Mononuclear cell (primary cell): Measurements from ENCODE around the gene CTF1. TPM values are rescaled to one million over a fixed set of nuclear protein-coding genes. Genes with fewer than 3 reads are reported as not detected.
A peak's percentile ranks its signal among the peaks of the same experiment; 100 is the strongest.

Experiments
- H3K27me3 ChIP-seq: 2 replicates; pipeline ENCODE4 v1.6.0; 2011; ENCODE audit warnings: low read length, control low read depth; ENCODE audit not compliant: insufficient read depth
- H3K4me1 ChIP-seq: 2 replicates; pipeline ENCODE4 v1.5.1; 2011; ENCODE audit warnings: mild to moderate bottlenecking, low read length, control low read depth; ENCODE audit not compliant: insufficient read depth
- H3K4me3 ChIP-seq: 2 replicates; pipeline ENCODE4 v1.5.1; 2011; ENCODE audit warnings: mild to moderate bottlenecking, low read length, moderate library complexity
- H3K9me3 ChIP-seq: 2 replicates; pipeline ENCODE4 v1.5.1; 2011; ENCODE audit warnings: low read depth, mild to moderate bottlenecking, control low read depth, low read length
- total RNA-seq: library from RNA; depleted of rRNA; stranded (reverse); fragments of >200 nt; gene quantifications from one replicate; pipeline ENCODE4 v1.2.3, GENCODE V29; 2012

CTF1 gene
- total RNA-seq, 1 donor = 0.21 TPM

- Histone ChIP-seq H3K4me1 (peaks cover 27% of the 10 kb centered on the region), H3K9me3 (no peaks in the 10 kb centered on the region), H3K27me3 (no peaks in the 10 kb centered on the region), H3K4me3 (peak within 1 kb of the TSS; percentile 69)
Measured at GRCh38 chr16:30948667-30949649, 52.5 kb downstream of the CTF1 start, which contains the start of gene ORAI3. ORAI3 (plus strand) TSS chr16:30949068; CDS start chr16:30949290, 222 bp downstream.

- Histone ChIP-seq H3K27me3 (no peaks in the 10 kb centered on the region), H3K4me1 (peaks cover 27% of the 10 kb centered on the region), H3K4me3 (peak overlapping the region; percentile 69), H3K9me3 (no peaks in the 10 kb centered on the region)
Measured at GRCh38 chr16:30949650-30950515, 53.5 kb downstream of the CTF1 start.

- no peaks in the 10 kb centered on the region for H3K27me3 ChIP-seq
Measured at GRCh38 chr16:30950516-30951065, 54.2 kb downstream of the CTF1 start.

GRCh38 chr16:30951193-30951592 is 54.8 kb downstream of the CTF1 start:
- no peak overlapping the region for H3K4me3 ChIP-seq

More at GRCh38 chr16:30950516-30951065, 54.2 kb downstream of the CTF1 start:
- Histone ChIP-seq H3K4me3 (peak overlapping the region; percentile 69), H3K4me1 (peaks cover 27% of the 10 kb centered on the region), H3K9me3 (no peaks in the 10 kb centered on the region)

GRCh38 chr16:30951750-30952149 is 55.3 kb downstream of the CTF1 start:
- Histone ChIP-seq H3K4me3 (no peak overlapping the region), H3K27me3 (no peaks in the 10 kb centered on the region), H3K9me3 (no peaks in the 10 kb centered on the region), H3K4me1 (peaks cover 30% of the 10 kb centered on the region)

More at GRCh38 chr16:30951193-30951592, 54.8 kb downstream of the CTF1 start:
- Histone ChIP-seq H3K9me3 (no peaks in the 10 kb centered on the region), H3K27me3 (no peaks in the 10 kb centered on the region), H3K4me1 (peaks cover 27% of the 10 kb centered on the region)

GRCh38 chr16:30953111-30953510 is 56.7 kb downstream of the CTF1 start:
- H3K4me3 ChIP-seq = no peak overlapping the region
- H3K27me3 ChIP-seq = no peaks in the 10 kb centered on the region
- peaks cover 31% of the 10 kb centered on the region for H3K4me1 ChIP-seq
- H3K9me3 ChIP-seq = no peaks in the 10 kb centered on the region

Other genes with a start within 250 kb of the CTF1 start
- 20.8 TPM for gene PRR14, start 245.7 kb upstream of the CTF1 start, total RNA-seq
- gene FBRS, start 238.2 kb upstream of the CTF1 start, total RNA-seq = 100 TPM
- gene SRCAP, start 197.4 kb upstream of the CTF1 start, total RNA-seq = 16.5 TPM
- 15.7 TPM for gene PHKG2, start 148.2 kb upstream of the CTF1 start, total RNA-seq
- gene CFAP119, start 134.6 kb upstream of the CTF1 start, total RNA-seq = 2.2 TPM
- gene RNF40, start 134.3 kb upstream of the CTF1 start, total RNA-seq = 44.1 TPM
- gene ZNF629, start 109.4 kb upstream of the CTF1 start, total RNA-seq = 3.4 TPM
- gene BCL7C, start 2.5 kb upstream of the CTF1 start, total RNA-seq = 17.0 TPM
- gene FBXL19, start 27.0 kb downstream of the CTF1 start, total RNA-seq = 5.4 TPM
- gene ORAI3, start 52.5 kb downstream of the CTF1 start, total RNA-seq = 11.3 TPM
- 16.1 TPM for gene SETD1A, start 61.1 kb downstream of the CTF1 start, total RNA-seq
- gene HSD3B7, start 88.6 kb downstream of the CTF1 start, total RNA-seq = 0.73 TPM
- gene STX1B, start 114.0 kb downstream of the CTF1 start, total RNA-seq = 0.63 TPM
- gene STX4, start 136.9 kb downstream of the CTF1 start, total RNA-seq = 16.5 TPM
- 10.7 TPM for gene ZNF668, start 177.6 kb downstream of the CTF1 start, total RNA-seq
- 9.6 TPM for gene ZNF646, start 177.8 kb downstream of the CTF1 start, total RNA-seq
- gene PRSS53, start 192.3 kb downstream of the CTF1 start, total RNA-seq = 1.0 TPM
- gene VKORC1, start 198.2 kb downstream of the CTF1 start, total RNA-seq = 27.1 TPM
- 11.0 TPM for gene BCKDK, start 211.8 kb downstream of the CTF1 start, total RNA-seq
- 76.5 TPM for gene KAT8, start 221.1 kb downstream of the CTF1 start, total RNA-seq
- gene PRSS8, start 239.1 kb downstream of the CTF1 start, total RNA-seq = not detected